Kidney (tissue), 14 donors: Measurements from ENCODE around the gene TIMP3. TPM values are rescaled to one million over a fixed set of nuclear protein-coding genes. Genes with fewer than 3 reads are reported as not detected.
A peak's percentile ranks its signal among the peaks of the same experiment; 100 is the strongest.

Experiments used
- DNase-seq, 5 donors: peaks; one replicate each; pipeline ENCODE4 v3.0.0-alpha.2; 2013 to 2020
- FAIRE-seq: peaks from 2 replicates; lab custom pipeline; 2012; peaks lifted over from hg19 to GRCh38; lab: Jason Lieb, UNC
- H3K27ac ChIP-seq, 2 donors: one replicate each; pipeline ENCODE4 v1.7.0; 2013; ENCODE audit warnings: low read depth in 2 of 2, low read length in 2 of 2, inconsistent platforms in 1 of 2
- H3K27me3 ChIP-seq: one replicate; pipeline ENCODE4 v1.7.1; 2013; ENCODE audit warnings: low read length, inconsistent platforms; ENCODE audit not compliant: control insufficient read depth, insufficient read depth
- H3K36me3 ChIP-seq, 3 donors: one replicate each; pipeline versions ENCODE4 v1.7.0 to v1.7.1; 2013; ENCODE audit warnings: low read length in 3 of 3, control low read depth in 1 of 3, inconsistent platforms in 1 of 3; ENCODE audit not compliant: insufficient read depth in 3 of 3, control insufficient read depth in 2 of 3
- H3K4me1 ChIP-seq, 3 donors: one replicate each; pipeline versions ENCODE4 v1.7.0 to v1.7.1; 2013; ENCODE audit warnings: low read length in 3 of 3, inconsistent platforms in 1 of 3, low read depth in 1 of 3; ENCODE audit not compliant: control insufficient read depth in 2 of 3, insufficient read depth in 2 of 3
- H3K4me3 ChIP-seq, 3 donors: one replicate each; pipeline versions ENCODE4 v1.7.0 to v1.8.1; 2013; ENCODE audit warnings: low read length in 3 of 3, control low read depth in 1 of 3, inconsistent platforms in 1 of 3
- H3K9ac ChIP-seq, 3 donors: one replicate each; pipeline versions ENCODE4 v1.7.0 to v1.7.1; 2013; ENCODE audit warnings: low read length in 3 of 3, control low read depth in 1 of 3, inconsistent platforms in 1 of 3
- H3K9me3 ChIP-seq, 3 donors: one replicate each; pipeline versions ENCODE4 v1.7.0 to v1.7.1; 2013; ENCODE audit warnings: low read length in 3 of 3, control low read depth in 1 of 3, inconsistent platforms in 1 of 3; ENCODE audit not compliant: control insufficient read depth in 2 of 3, insufficient read depth in 1 of 3
- intact Hi-C: fragments of 100-400 bp; cut with DNase I; formaldehyde crosslinking; loops from one replicate; pipeline ENCODE4 v1.11.1; 2022
- polyA plus RNA-seq: library from polyadenylated mRNA; stranded (reverse); fragments of 350-450 nt; fragmentation: Illumina TruSeq; extraction: RNeasy Lipid Tissue Mini Kit (QIAGEN cat#74804); gene quantifications from one replicate; pipeline ENCODE4 v1.2.3, GENCODE V29; 2014; ENCODE audit warnings: low read depth, low replicate concordance; ENCODE audit not compliant: insufficient read depth
- total RNA-seq: library from RNA; stranded (reverse); fragmentation: NEBNext Ultra II Directional; extraction: Animal tissue kit (Norgen Biotek cat#: 25700); gene quantifications from one replicate; pipeline ENCODE4 v1.2.1, GENCODE V29; 2021
- TF ChIP-seq, protein P1 (sequence below): IDR thresholded peaks from 3 replicates; pipeline ENCODE4 v1.5.1; 2012; ENCODE audit warnings: mild to moderate bottlenecking, moderate library complexity, borderline replicate concordance; ENCODE audit not compliant: insufficient read depth; ENCODE audit errors: extremely low read depth
- donor health status: control.
- donor health status: control.
- donor health status: control.
- donor health status: control.
- donor health status: control.
- donor health status: DM: yes; HTN: yes; CAD: no.
- donor health status: Normal renal cell carcinoma (clear cell type).

TIMP3 gene
- total and polyA plus RNA-seq, 2 donors from 2014 or later = 198 to 818 TPM

DNA sequence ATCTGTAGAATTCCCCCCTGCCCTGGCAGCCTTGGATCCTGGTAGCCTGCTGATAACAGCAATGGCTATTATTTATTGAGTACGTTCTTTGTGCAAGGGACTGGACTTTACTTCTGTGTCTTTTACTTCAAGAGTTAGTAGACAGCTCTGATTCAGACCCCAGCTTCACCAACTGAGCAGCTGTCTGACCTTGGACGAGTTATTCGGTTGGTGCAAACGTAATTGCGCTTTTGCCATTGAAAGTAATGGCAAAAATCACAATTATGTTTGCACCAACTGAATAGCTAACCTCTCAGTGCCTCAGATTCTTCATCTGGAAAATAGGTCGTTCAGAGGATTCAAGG is 108.9 kb downstream of the TIMP3 start:
- Histone ChIP-seq H3K27me3 (no peaks in the 10 kb centered on the region), H3K36me3 (no peaks in the 10 kb centered on the region), H3K9me3 (no peaks in the 10 kb centered on the region), H3K27ac (no peak overlapping the region), H3K9ac (no peak overlapping the region), H3K4me1 (peaks cover 2 to 8% (median 3%) of the 10 kb centered on the region in 3 donors), H3K4me3 (no peak overlapping the region)
- intact Hi-C loops = no loop called here
- TF ChIP-seq, protein P1, sequence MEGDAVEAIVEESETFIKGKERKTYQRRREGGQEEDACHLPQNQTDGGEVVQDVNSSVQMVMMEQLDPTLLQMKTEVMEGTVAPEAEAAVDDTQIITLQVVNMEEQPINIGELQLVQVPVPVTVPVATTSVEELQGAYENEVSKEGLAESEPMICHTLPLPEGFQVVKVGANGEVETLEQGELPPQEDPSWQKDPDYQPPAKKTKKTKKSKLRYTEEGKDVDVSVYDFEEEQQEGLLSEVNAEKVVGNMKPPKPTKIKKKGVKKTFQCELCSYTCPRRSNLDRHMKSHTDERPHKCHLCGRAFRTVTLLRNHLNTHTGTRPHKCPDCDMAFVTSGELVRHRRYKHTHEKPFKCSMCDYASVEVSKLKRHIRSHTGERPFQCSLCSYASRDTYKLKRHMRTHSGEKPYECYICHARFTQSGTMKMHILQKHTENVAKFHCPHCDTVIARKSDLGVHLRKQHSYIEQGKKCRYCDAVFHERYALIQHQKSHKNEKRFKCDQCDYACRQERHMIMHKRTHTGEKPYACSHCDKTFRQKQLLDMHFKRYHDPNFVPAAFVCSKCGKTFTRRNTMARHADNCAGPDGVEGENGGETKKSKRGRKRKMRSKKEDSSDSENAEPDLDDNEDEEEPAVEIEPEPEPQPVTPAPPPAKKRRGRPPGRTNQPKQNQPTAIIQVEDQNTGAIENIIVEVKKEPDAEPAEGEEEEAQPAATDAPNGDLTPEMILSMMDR = no peak
- DNase-seq = no peak
- FAIRE-seq = no peak

- Histone ChIP-seq H3K27me3 (no peaks in the 10 kb centered on the region), H3K4me3 (no peak overlapping the region), H3K9ac (no peak overlapping the region), H3K9me3 (peaks cover 0 to 5% (median 0%) of the 10 kb centered on the region in 3 donors), H3K4me1 (peaks cover 2 to 8% (median 3%) of the 10 kb centered on the region in 3 donors), H3K27ac (no peak overlapping the region), H3K36me3 (no peaks in the 10 kb centered on the region)
- peak in 4 of 5 donors; percentile 52 to 83 (median 65) for DNase-seq
- no peak for FAIRE-seq
- TF ChIP-seq, protein P1 = no peak
- intact Hi-C loops = no loop called here
These were observed 110.0 kb downstream of the TIMP3 start for GRCh38 chr22:32911503-32911902.
